Immature natural killer cell (primary cell): Measurements from ENCODE around the gene IMMP2L. TPM values are rescaled to one million over a fixed set of nuclear protein-coding genes. Genes with fewer than 3 reads are reported as not detected.
A peak's percentile ranks its signal among the peaks of the same experiment; 100 is the strongest.
"Not testable (repeated sequence)": the region's sequence is repeated elsewhere in the genome, so short reads cannot be mapped to it uniquely, and the experiment has no call there.

ENCODE experiments used
- DNase-seq, 3 donors: peaks; one replicate each; pipeline ENCODE4 v3.0.0; 2022; ENCODE audit warnings: mixed read lengths in 1 of 3
- H3K27ac Mint-ChIP-seq, 6 donors: one replicate each; pipeline ENCODE4 v1.8.0; 2020; ENCODE audit warnings: mixed read lengths in 6 of 6, mild to moderate bottlenecking in 5 of 6, inconsistent platforms in 4 of 6, moderate library complexity in 3 of 6
- H3K27me3 Mint-ChIP-seq, 3 donors: one replicate each; pipeline ENCODE4 v1.8.0; 2020 to 2021; ENCODE audit warnings: low read depth in 3 of 3, mild to moderate bottlenecking in 3 of 3, mixed read lengths in 3 of 3, moderate library complexity in 3 of 3, inconsistent platforms in 1 of 3
- H3K36me3 Mint-ChIP-seq, 3 donors: one replicate each; pipeline ENCODE4 v1.8.0; 2020; ENCODE audit warnings: mixed read lengths in 3 of 3, inconsistent platforms in 2 of 3, mild to moderate bottlenecking in 2 of 3
- H3K4me1 Mint-ChIP-seq, 2 donors: one replicate each; pipeline ENCODE4 v1.8.0; 2020; ENCODE audit warnings: inconsistent platforms in 2 of 2, mild to moderate bottlenecking in 2 of 2, mixed read lengths in 2 of 2, moderate library complexity in 1 of 2
- H3K4me3 Mint-ChIP-seq, 5 donors: one replicate each; pipeline ENCODE4 v1.8.0; 2020; ENCODE audit warnings: mild to moderate bottlenecking in 5 of 5, mixed read lengths in 5 of 5, inconsistent platforms in 3 of 5, moderate library complexity in 3 of 5
- H3K9me3 Mint-ChIP-seq, 6 donors: one replicate each; pipeline ENCODE4 v1.8.0; 2020; ENCODE audit warnings: mild to moderate bottlenecking in 6 of 6, mixed read lengths in 6 of 6, inconsistent platforms in 4 of 6, moderate library complexity in 3 of 6
- polyA plus RNA-seq, 3 donors: library from polyadenylated mRNA; unstranded; fragments of 300-500 nt; fragmentation: Illumina TruSeq; gene quantifications; one replicate each; pipeline ENCODE4 v1.2.3, GENCODE V29; 2021

Gene IMMP2L
- polyA plus RNA-seq, 3 donors from 2014 or later: 17.0 to 20.7 TPM; not detected in 1

GRCh38 chr7:111511845-111512244 is 50.4 kb downstream of the IMMP2L start:
- H3K27me3 Mint-ChIP-seq: peaks cover 0 to 2% (median 0%) of the 10 kb centered on the region in 3 donors
- H3K9me3 Mint-ChIP-seq: peaks cover 0 to 2% (median 0%) of the 10 kb centered on the region in 6 donors
- H3K27ac Mint-ChIP-seq: no peak overlapping the region
- H3K4me3 Mint-ChIP-seq: no peak overlapping the region
- DNase-seq: no peak
- H3K4me1 Mint-ChIP-seq: no peaks in the 10 kb centered on the region
- peaks cover 0 to 4% (median 3%) of the 10 kb centered on the region in 3 donors for H3K36me3 Mint-ChIP-seq

- no peak overlapping the region for H3K27ac Mint-ChIP-seq
- peaks cover 0 to 4% (median 3%) of the 10 kb centered on the region in 3 donors for H3K36me3 Mint-ChIP-seq
- H3K4me3 Mint-ChIP-seq: no peak overlapping the region
- H3K4me1 Mint-ChIP-seq: no peaks in the 10 kb centered on the region
- peaks cover 0 to 2% (median 0%) of the 10 kb centered on the region in 3 donors for H3K27me3 Mint-ChIP-seq
- H3K9me3 Mint-ChIP-seq: peaks cover 0 to 2% (median 0%) of the 10 kb centered on the region in 6 donors
- no peak for DNase-seq
Measured at GRCh38 chr7:111510584-111511378, 51.5 kb downstream of the IMMP2L start.

GRCh38 chr7:111510062-111510461 is 52.2 kb downstream of the IMMP2L start:
- no peak overlapping the region for H3K27ac Mint-ChIP-seq
- H3K4me1 Mint-ChIP-seq: no peaks in the 10 kb centered on the region
- peaks cover 0 to 4% (median 3%) of the 10 kb centered on the region in 3 donors for H3K36me3 Mint-ChIP-seq
- H3K27me3 Mint-ChIP-seq: peaks cover 0 to 2% (median 0%) of the 10 kb centered on the region in 3 donors
- H3K4me3 Mint-ChIP-seq: no peak overlapping the region
- DNase-seq: no peak
- peaks cover 0 to 2% (median 0%) of the 10 kb centered on the region in 6 donors for H3K9me3 Mint-ChIP-seq

GRCh38 chr7:111509288-111509687 is 53.0 kb downstream of the IMMP2L start:
- no peak overlapping the region for H3K4me3 Mint-ChIP-seq

GRCh38 chr7:111508387-111508786 is 53.9 kb downstream of the IMMP2L start:
- Mint-ChIP-seq H3K27ac (no peak overlapping the region), H3K4me1 (no peaks in the 10 kb centered on the region), H3K4me3 (no peak overlapping the region), H3K9me3 (peaks cover 0 to 2% (median 0%) of the 10 kb centered on the region in 6 donors), H3K27me3 (peaks cover 0 to 2% (median 0%) of the 10 kb centered on the region in 3 donors), H3K36me3 (peaks cover 0 to 4% (median 0%) of the 10 kb centered on the region in 3 donors)
- DNase-seq: no peak

More at GRCh38 chr7:111509288-111509687, 53.0 kb downstream of the IMMP2L start:
- H3K27me3 Mint-ChIP-seq: peaks cover 0 to 2% (median 0%) of the 10 kb centered on the region in 3 donors
- H3K4me1 Mint-ChIP-seq: no peaks in the 10 kb centered on the region
- peaks cover 0 to 4% (median 0%) of the 10 kb centered on the region in 3 donors for H3K36me3 Mint-ChIP-seq
- H3K9me3 Mint-ChIP-seq: peaks cover 0 to 2% (median 0%) of the 10 kb centered on the region in 6 donors
- H3K27ac Mint-ChIP-seq: no peak overlapping the region
- DNase-seq: no peak

- H3K4me3 Mint-ChIP-seq, DNase-seq, H3K9me3 Mint-ChIP-seq, H3K27me3 Mint-ChIP-seq, H3K36me3 Mint-ChIP-seq, H3K4me1 Mint-ChIP-seq, H3K27ac Mint-ChIP-seq: not testable (repeated sequence)
Measured at GRCh38 chr7:111505422-111505821, 56.9 kb downstream of the IMMP2L start.

GRCh38 chr7:111501799-111502198 is 60.5 kb downstream of the IMMP2L start:
- not testable (repeated sequence) for H3K4me3 Mint-ChIP-seq, H3K4me1 Mint-ChIP-seq, H3K36me3 Mint-ChIP-seq, DNase-seq, H3K27ac Mint-ChIP-seq, H3K27me3 Mint-ChIP-seq, H3K9me3 Mint-ChIP-seq

GRCh38 chr7:111499027-111499426 is 63.3 kb downstream of the IMMP2L start:
- H3K4me1 Mint-ChIP-seq: no peaks in the 10 kb centered on the region
- no peaks in the 10 kb centered on the region for H3K27me3 Mint-ChIP-seq
- no peak for DNase-seq
- H3K27ac Mint-ChIP-seq: no peak overlapping the region
- H3K36me3 Mint-ChIP-seq: peaks cover 0 to 3% (median 0%) of the 10 kb centered on the region in 3 donors
- H3K4me3 Mint-ChIP-seq: no peak overlapping the region
- peaks cover 0 to 7% (median 2%) of the 10 kb centered on the region in 6 donors for H3K9me3 Mint-ChIP-seq

GRCh38 chr7:111498391-111499007 is 63.8 kb downstream of the IMMP2L start:
- Mint-ChIP-seq H3K9me3 (peaks cover 0 to 7% (median 2%) of the 10 kb centered on the region in 6 donors), H3K27ac (no peak overlapping the region), H3K4me3 (no peak overlapping the region), H3K36me3 (peaks cover 0 to 3% (median 0%) of the 10 kb centered on the region in 3 donors), H3K27me3 (no peaks in the 10 kb centered on the region), H3K4me1 (no peaks in the 10 kb centered on the region)
- DNase-seq: no peak

GRCh38 chr7:111495173-111495810 is 67.0 kb downstream of the IMMP2L start:
- H3K27me3 Mint-ChIP-seq: no peaks in the 10 kb centered on the region
- no peaks in the 10 kb centered on the region for H3K4me1 Mint-ChIP-seq
- H3K4me3 Mint-ChIP-seq: no peak overlapping the region
- H3K27ac Mint-ChIP-seq: no peak overlapping the region
- H3K36me3 Mint-ChIP-seq: peaks cover 0 to 3% (median 0%) of the 10 kb centered on the region in 3 donors
- H3K9me3 Mint-ChIP-seq: no peaks in the 10 kb centered on the region
- DNase-seq: no peak

- no peaks in the 10 kb centered on the region for H3K36me3 Mint-ChIP-seq
- no peaks in the 10 kb centered on the region for H3K4me1 Mint-ChIP-seq
- no peaks in the 10 kb centered on the region for H3K27me3 Mint-ChIP-seq
- no peak overlapping the region for H3K4me3 Mint-ChIP-seq
- no peak for DNase-seq
- no peak overlapping the region for H3K27ac Mint-ChIP-seq
- no peaks in the 10 kb centered on the region for H3K9me3 Mint-ChIP-seq
Measured at GRCh38 chr7:111492234-111492633, 70.1 kb downstream of the IMMP2L start.

- DNase-seq: peak in 1 of 3 donors; percentile 11
Measured at GRCh38 chr7:111486472-111487142, 75.7 kb downstream of the IMMP2L start.

GRCh38 chr7:111485701-111486380 is 76.5 kb downstream of the IMMP2L start:
- H3K4me1 Mint-ChIP-seq: no peaks in the 10 kb centered on the region

More at GRCh38 chr7:111486472-111487142, 75.7 kb downstream of the IMMP2L start:
- H3K4me3 Mint-ChIP-seq: no peak overlapping the region
- H3K36me3 Mint-ChIP-seq: no peaks in the 10 kb centered on the region
- no peaks in the 10 kb centered on the region for H3K4me1 Mint-ChIP-seq
- H3K27me3 Mint-ChIP-seq: no peaks in the 10 kb centered on the region
- H3K27ac Mint-ChIP-seq: no peak overlapping the region
- H3K9me3 Mint-ChIP-seq: no peaks in the 10 kb centered on the region

More at GRCh38 chr7:111485701-111486380, 76.5 kb downstream of the IMMP2L start:
- Mint-ChIP-seq H3K27ac (no peak overlapping the region), H3K9me3 (no peaks in the 10 kb centered on the region), H3K4me3 (no peak overlapping the region), H3K27me3 (no peaks in the 10 kb centered on the region), H3K36me3 (peaks cover 0 to 3% (median 0%) of the 10 kb centered on the region in 3 donors)
- no peak for DNase-seq
